Neural progenitor cell (in vitro differentiated cells): ENCODE data around the gene BICD1.

Experiments used
- CTCF ChIP-seq: fragments of 200-600 bp; sonication (generic); IDR thresholded peaks from 2 replicates; pipeline ENCODE4 v1.5.1; 2017; ENCODE audit warnings: antibody characterized with exemption, mild to moderate bottlenecking
- EZH2 ChIP-seq: fragments of 200-600 bp; sonication (generic); IDR thresholded peaks from 2 replicates; pipeline ENCODE4 v1.6.1; 2017; ENCODE audit warnings: antibody characterized with exemption, mild to moderate bottlenecking, moderate library complexity
- EZH2phosphoT487 ChIP-seq: fragments of 200-600 bp; sonication (generic); IDR thresholded peaks from 2 replicates; pipeline ENCODE4 v1.6.1; 2017; ENCODE audit warnings: antibody characterized with exemption

- TF ChIP-seq CTCF = no peak
- TF ChIP-seq EZH2phosphoT487 = no peak
- no peak for TF ChIP-seq EZH2
Measured at GRCh38 chr12:32273063-32273522, 166.4 kb downstream of the BICD1 start.
